HG02840 (cell line): ENCODE results near the gene KLHL14.
"Not testable (repeated sequence)": the region's sequence is repeated elsewhere in the genome, so short reads cannot be mapped to it uniquely, and the experiment has no call there.

Experiments used
- ATAC-seq: cut with Tn5 transposase; IDR thresholded peaks from one replicate; pipeline ENCODE4 v1.9.1; 2021; ENCODE audit warnings: mild to moderate bottlenecking, moderate library complexity, moderate number of reproducible peaks; ENCODE audit not compliant: unreplicated experiment, low FRiP score

Gene KLHL14

GRCh38 chr18:32772581-32773381 is at the start of gene KLHL14:
TSS of gene KLHL14 (minus strand) at chr18:32773023. CDS start at chr18:32770591, 2,432 bp downstream.
- no peak for ATAC-seq

GRCh38 chr18:32822197-32822596 is 49.4 kb upstream of the KLHL14 start:
- ATAC-seq: no peak

- no peak for ATAC-seq
Measured at GRCh38 chr18:32815881-32816280, 43.1 kb upstream of the KLHL14 start.

- ATAC-seq: no peak
Measured at GRCh38 chr18:32812342-32812741, 39.5 kb upstream of the KLHL14 start.

GRCh38 chr18:32810314-32810713 is 37.5 kb upstream of the KLHL14 start:
- ATAC-seq: no peak

- no peak for ATAC-seq
Measured at GRCh38 chr18:32805354-32805753, 32.5 kb upstream of the KLHL14 start.

GRCh38 chr18:32804134-32804888 is 31.5 kb upstream of the KLHL14 start:
- ATAC-seq: no peak

- peak; percentile 91 for ATAC-seq
Measured at GRCh38 chr18:32803568-32803967, 30.7 kb upstream of the KLHL14 start.

- peak; percentile 70 for ATAC-seq
Measured at GRCh38 chr18:32802591-32803451, 30.0 kb upstream of the KLHL14 start.

- no peak for ATAC-seq
Measured at GRCh38 chr18:32801228-32801627, 28.4 kb upstream of the KLHL14 start.

GRCh38 chr18:32798209-32798960 is 25.6 kb upstream of the KLHL14 start:
- ATAC-seq: no peak

- ATAC-seq: not testable (repeated sequence)
Measured at GRCh38 chr18:32794667-32795066, 21.8 kb upstream of the KLHL14 start.

- no peak for ATAC-seq
Measured at GRCh38 chr18:32779010-32779409, 6.2 kb upstream of the KLHL14 start.

- ATAC-seq: no peak
Measured at GRCh38 chr18:32777049-32777448, 4.2 kb upstream of the KLHL14 start.

GRCh38 chr18:32776561-32776960 is 3.7 kb upstream of the KLHL14 start:
- ATAC-seq: no peak

GRCh38 chr18:32775628-32776027 is 2.8 kb upstream of the KLHL14 start:
- no peak for ATAC-seq

GRCh38 chr18:32773382-32773712 is 524 bp upstream of the KLHL14 start:
- no peak for ATAC-seq

GRCh38 chr18:32771871-32772580 is 797 bp downstream of the KLHL14 start:
- ATAC-seq: no peak

GRCh38 chr18:32771169-32771751 is 1.6 kb downstream of the KLHL14 start:
- no peak for ATAC-seq
